GM21390 (cell line): ENCODE data around the gene MTUS2.

ENCODE experiments used
- ATAC-seq: cut with Tn5 transposase; IDR thresholded peaks from one replicate; pipeline ENCODE4 v1.9.1; 2021; ENCODE audit not compliant: unreplicated experiment

The MTUS2 gene

GRCh38 chr13:29103065-29103800 lies 283.1 kb downstream of the MTUS2 start:
- ATAC-seq: no peak

GRCh38 chr13:29104461-29104860 lies 284.3 kb downstream of the MTUS2 start:
- ATAC-seq: no peak

GRCh38 chr13:29105779-29106178 lies 285.6 kb downstream of the MTUS2 start:
- no peak for ATAC-seq

GRCh38 chr13:29106651-29107050 lies 286.5 kb downstream of the MTUS2 start:
- no peak for ATAC-seq

GRCh38 chr13:29108068-29108786 lies 288.1 kb downstream of the MTUS2 start:
- ATAC-seq: no peak

GRCh38 chr13:29109987-29110386 lies 289.8 kb downstream of the MTUS2 start:
- no peak for ATAC-seq

- no peak for ATAC-seq
Measured at GRCh38 chr13:29111446-29111845, 291.3 kb downstream of the MTUS2 start.

- ATAC-seq: no peak
Measured at GRCh38 chr13:29115842-29116241, 295.7 kb downstream of the MTUS2 start.

- ATAC-seq: no peak
Measured at GRCh38 chr13:29117663-29118062, 297.5 kb downstream of the MTUS2 start.

- no peak for ATAC-seq
Measured at GRCh38 chr13:29118471-29118870, 298.3 kb downstream of the MTUS2 start.

GRCh38 chr13:29125191-29125933 lies 305.2 kb downstream of the MTUS2 start:
- peak; percentile 69 for ATAC-seq

GRCh38 chr13:29125934-29126424 lies 305.8 kb downstream of the MTUS2 start:
- ATAC-seq: peak; percentile 71

GRCh38 chr13:29129616-29130015 lies 309.5 kb downstream of the MTUS2 start:
- ATAC-seq: no peak

- ATAC-seq: no peak
Measured at GRCh38 chr13:29131159-29131558, 311.0 kb downstream of the MTUS2 start.

- no peak for ATAC-seq
Measured at GRCh38 chr13:29131881-29132668, 311.9 kb downstream of the MTUS2 start.

- ATAC-seq: no peak
Measured at GRCh38 chr13:29136341-29136740, 316.2 kb downstream of the MTUS2 start.

- no peak for ATAC-seq
Measured at GRCh38 chr13:29137016-29137415, 316.9 kb downstream of the MTUS2 start.

- no peak for ATAC-seq
Measured at GRCh38 chr13:29137995-29138394, 317.9 kb downstream of the MTUS2 start.

GRCh38 chr13:29140277-29140676 lies 320.1 kb downstream of the MTUS2 start:
- ATAC-seq: no peak

GRCh38 chr13:29143847-29144246 lies 323.7 kb downstream of the MTUS2 start:
- no peak for ATAC-seq

- no peak for ATAC-seq
Measured at GRCh38 chr13:29154390-29154789, 334.3 kb downstream of the MTUS2 start.
